DND-41 (cell line): ENCODE data around the gene CREB3L2.

Experiments
- CTCF ChIP-seq: IDR thresholded peaks from 2 replicates; pipeline ENCODE4 v1.5.1; 2012; ENCODE audit warnings: borderline replicate concordance, low read length, moderate library complexity, mild to moderate bottlenecking; ENCODE audit not compliant: poor library complexity, severe bottlenecking; ENCODE audit errors: extremely low read depth
- EZH2 ChIP-seq: IDR thresholded peaks from 3 replicates; pipeline ENCODE4 v1.6.1; 2012; ENCODE audit warnings: borderline replicate concordance, low read depth, mild to moderate bottlenecking, moderate library complexity, low read length, inconsistent platforms; ENCODE audit not compliant: severe bottlenecking

GRCh38 chr7:137937202-137937560, 64.7 kb downstream of the CREB3L2 start:
- TF ChIP-seq CTCF (no peak), EZH2 (no peak)
